ENCODE results near the gene PXN. TPM values are rescaled to one million over a fixed set of nuclear protein-coding genes. Genes with fewer than 3 reads are reported as not detected.
"Not testable (repeated sequence)": the region's sequence is repeated elsewhere in the genome, so short reads cannot be mapped to it uniquely, and the experiment has no call there.

Gene PXN
- total RNA-seq, 1 donor from 2014 or later: 73.8 TPM

DNA sequence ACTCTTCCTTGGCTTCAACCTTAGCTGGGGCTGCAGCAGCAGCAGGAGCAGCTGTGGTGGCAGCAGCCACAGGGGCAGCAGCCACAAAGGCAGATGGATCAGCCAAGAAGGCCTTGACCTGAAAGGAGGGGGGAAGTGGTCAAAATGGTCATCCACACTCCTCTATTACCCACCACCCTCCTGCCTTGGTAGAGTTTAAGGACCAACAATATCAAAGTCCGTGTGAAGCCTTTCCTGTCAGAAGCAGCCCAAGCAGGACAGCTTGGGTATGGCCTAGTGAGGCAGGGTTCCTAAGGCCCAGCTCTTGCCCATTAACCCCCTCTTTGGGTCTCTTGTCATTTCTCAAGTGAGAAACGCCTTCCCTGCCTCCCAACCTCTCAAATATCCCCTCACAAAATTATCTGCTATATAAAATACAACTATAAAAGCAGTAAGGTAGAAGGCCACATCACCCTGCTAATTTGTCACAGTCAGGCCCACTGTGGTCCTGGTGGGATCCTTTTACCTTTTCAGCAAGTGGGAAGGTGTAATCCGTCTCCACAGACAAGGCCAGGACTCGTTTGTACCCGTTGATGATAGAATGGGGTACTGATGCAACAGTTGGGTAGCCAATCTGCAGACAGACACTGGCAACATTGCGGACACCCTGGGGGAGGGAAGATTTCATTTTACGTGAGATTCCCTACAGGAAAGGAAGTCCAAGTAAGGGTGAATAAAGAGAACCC is 68.6 kb downstream of the PXN start:
- DNase-seq (ENCODE audit: low spot score); intact Hi-C loops (cut with DNase I): not testable (repeated sequence)

DNA sequence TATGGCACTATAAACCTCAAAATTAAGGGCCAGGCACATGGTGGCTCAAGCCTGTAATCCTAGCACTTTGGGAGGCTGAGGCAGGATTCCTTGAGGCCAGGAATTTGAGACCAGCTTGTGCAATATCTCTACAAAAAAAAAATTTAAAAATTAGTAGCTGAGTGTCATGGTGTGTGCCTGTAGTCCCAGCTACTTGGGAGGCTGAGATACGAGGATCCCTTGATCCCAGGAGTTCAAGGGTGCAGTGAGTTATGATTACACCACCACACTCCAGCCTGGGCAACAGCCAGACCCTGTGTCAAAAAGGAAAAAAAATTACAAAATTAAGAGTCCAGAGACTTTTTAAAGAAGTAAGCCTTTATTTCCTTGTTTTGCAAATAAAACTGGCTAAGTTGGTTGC is 69.2 kb downstream of the PXN start:
- intact Hi-C loops (cut with DNase I): no loop called here
- DNase-seq (ENCODE audit: low spot score): no peak

- DNase-seq (ENCODE audit: low spot score): peak; percentile 93
- intact Hi-C loops (cut with DNase I): no loop called here
Measured at GRCh38 chr12:120194534-120195395, 70.8 kb downstream of the PXN start, which contains the start of gene GCN1. TSS of gene GCN1 (minus strand) at chr12:120194715. CDS start at chr12:120194697, 18 bp downstream.

DNA sequence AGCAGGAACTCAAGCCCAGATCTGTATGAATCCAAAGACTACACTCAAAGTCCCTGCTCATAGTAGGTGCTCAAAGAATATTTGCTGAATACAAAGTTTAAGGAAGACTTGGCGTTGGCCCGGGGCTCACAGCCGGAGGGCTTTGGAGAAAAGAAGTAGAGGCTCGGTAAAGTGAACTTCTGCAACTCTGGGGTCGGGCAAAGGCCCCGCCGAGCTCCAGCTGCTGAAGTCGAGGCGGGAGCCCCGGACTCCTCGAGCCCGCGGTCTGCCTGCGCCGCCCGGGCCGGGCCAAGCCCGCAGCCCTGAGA is 71.3 kb downstream of the PXN start:
- no peak for DNase-seq (ENCODE audit: low spot score)
- intact Hi-C loops (cut with DNase I): no loop called here

DNA sequence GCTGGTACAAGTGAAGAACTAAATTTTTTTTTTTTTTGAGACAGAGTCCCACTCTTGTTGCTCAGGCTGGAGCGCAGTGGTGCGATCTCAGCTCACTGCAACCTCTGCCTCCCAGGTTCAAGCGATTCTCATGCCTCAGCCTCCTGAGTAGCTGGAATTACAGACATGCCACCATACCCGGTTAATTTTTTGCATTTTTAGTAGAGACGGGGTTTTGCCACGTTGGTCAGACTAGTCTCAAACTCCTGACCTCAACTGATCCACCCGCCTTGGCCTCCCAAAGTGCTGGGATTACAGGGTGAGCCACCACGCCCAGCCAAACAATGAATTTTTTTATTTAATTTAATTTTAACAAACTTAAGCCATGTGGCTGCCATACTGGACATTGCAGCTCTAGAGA is 72.2 kb downstream of the PXN start:
- intact Hi-C loops (cut with DNase I); DNase-seq (ENCODE audit: low spot score): not testable (repeated sequence)

DNA sequence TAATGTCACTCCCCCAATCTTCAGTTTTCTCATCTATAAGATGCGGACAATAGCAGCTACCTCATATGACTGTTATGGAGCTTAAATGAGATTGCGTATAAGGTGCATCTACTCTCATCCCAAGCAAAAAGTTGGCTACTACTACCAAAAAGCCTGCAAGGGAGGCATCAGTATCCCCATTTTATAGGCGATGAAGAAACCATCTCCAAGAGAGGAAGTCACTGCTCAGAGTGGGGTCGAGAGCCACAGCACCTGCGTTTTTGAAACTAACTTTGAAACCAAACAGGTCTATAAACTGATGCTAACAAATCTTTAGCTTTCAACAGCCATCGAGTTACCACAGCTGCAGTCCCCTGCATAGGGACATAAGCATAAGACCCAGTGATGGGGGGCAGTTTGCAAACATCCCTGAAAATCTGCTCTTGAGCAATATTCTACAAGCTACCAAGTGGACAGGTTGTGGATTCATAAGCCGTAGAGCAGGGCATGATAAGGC is 74.5 kb downstream of the PXN start:
- intact Hi-C loops (cut with DNase I): no loop called here
- no peak for DNase-seq (ENCODE audit: low spot score)

- DNase-seq (ENCODE audit: low spot score): no peak
- intact Hi-C loops (cut with DNase I): no loop called here
Measured at GRCh38 chr12:120190386-120190785, 75.1 kb downstream of the PXN start.

GRCh38 chr12:120186654-120187053 is 78.9 kb downstream of the PXN start:
- DNase-seq (ENCODE audit: low spot score): no peak
- intact Hi-C loops (cut with DNase I): no loop called here

- no peak for DNase-seq (ENCODE audit: low spot score)
- intact Hi-C loops (cut with DNase I): no loop called here
Measured at GRCh38 chr12:120183211-120183631, 82.3 kb downstream of the PXN start.

DNA sequence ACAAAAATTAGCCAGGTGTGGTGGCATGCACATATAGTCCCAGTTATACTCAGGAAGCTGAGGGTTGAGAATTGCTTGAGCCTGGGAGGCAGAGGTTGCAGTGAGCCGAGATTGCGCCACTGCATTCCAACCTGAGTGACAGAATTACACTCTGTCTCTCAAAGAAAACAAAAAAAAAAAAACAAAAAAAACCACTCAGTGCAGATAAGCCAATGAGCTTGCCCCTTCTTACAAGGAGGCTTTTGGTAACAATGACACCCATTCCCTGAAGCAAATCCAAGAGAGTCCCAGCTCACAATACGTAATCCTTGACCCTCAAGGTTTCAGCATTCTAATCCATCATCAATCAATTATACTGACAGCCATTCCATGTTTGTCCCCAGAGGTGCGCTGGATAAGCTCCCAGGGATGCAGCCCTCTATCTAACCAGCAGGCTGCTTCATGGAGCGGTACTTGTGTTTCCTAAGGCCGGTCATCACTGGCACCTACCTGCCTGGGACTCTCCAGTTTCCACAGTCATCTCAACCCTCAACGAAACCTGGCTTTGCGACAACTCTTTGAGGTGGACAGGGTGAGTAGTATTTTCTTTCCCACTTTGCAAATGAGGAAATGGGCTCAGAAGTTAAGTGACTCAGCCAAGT is 83.4 kb downstream of the PXN start:
- intact Hi-C loops (cut with DNase I): no loop called here
- no peak for DNase-seq (ENCODE audit: low spot score)

DNA sequence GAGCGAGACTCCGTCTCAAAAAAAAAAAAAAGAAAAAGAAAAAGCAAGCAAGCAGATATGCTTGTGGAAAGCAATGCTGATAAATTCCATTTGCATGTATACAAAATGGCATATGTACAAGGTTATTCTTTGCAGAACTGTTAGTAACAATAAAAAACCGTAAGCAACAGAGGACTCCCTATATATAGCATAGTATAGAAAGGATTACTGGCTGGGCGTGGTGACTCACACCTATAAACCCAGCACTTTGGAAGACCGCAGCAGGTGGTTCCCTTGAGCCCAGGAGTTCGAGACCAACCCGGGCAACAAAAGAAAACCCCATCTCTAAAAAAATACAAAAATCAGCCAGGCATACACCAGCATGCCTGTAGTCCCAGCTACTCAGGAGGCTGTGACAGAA is 84.6 kb downstream of the PXN start:
- intact Hi-C loops (cut with DNase I): no loop called here

GRCh38 chr12:120175537-120175936 is 90.0 kb downstream of the PXN start:
- DNase-seq (ENCODE audit: low spot score): no peak
- intact Hi-C loops (cut with DNase I): no loop called here

More for the DNA sequence above, 84.6 kb downstream of the PXN start:
- no peak for DNase-seq (ENCODE audit: low spot score)

GRCh38 chr12:120175062-120175461 is 90.5 kb downstream of the PXN start:
- intact Hi-C loops (cut with DNase I): no loop called here
- DNase-seq (ENCODE audit: low spot score): no peak

DNA sequence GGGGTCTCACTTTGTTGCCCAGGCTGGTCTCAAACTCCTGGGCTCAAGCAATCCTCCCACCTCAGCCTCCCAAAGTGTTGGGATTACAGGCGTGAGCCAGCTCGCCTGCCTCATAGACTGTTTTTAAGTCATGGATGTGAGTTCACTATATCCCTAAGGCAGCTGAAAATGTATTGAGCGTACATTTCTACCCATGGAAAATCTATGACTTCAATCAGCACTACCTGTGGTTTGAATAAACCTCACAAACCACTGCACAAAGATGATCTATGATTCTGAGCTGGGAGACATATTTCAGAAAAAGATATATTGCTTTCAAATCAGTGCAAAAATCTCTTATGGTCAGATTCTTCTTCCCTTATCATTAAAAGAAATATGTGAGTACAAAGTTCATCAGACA is 93.5 kb downstream of the PXN start:
- intact Hi-C loops (cut with DNase I): no loop called here
- DNase-seq (ENCODE audit: low spot score): no peak

DNA sequence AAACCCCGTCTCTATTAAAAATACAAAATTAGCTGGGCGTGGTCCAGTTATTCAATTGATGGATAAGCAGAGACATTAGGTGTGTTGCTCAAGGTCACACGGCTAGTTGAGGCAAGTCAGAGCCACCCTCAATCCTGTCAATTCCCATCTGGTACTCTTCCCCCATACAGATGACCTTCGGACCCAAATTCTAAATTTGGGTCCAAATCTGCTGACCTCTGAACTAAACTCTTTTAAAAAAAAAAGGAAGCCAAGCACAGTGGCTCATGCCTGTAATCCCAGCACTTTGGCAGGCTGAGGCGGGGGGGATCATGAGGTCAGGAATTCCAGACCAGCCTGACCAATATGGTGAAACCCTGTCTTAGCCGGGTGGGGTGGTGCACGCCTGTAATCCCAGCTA is 94.9 kb downstream of the PXN start:
- no peak for DNase-seq (ENCODE audit: low spot score)

DNA sequence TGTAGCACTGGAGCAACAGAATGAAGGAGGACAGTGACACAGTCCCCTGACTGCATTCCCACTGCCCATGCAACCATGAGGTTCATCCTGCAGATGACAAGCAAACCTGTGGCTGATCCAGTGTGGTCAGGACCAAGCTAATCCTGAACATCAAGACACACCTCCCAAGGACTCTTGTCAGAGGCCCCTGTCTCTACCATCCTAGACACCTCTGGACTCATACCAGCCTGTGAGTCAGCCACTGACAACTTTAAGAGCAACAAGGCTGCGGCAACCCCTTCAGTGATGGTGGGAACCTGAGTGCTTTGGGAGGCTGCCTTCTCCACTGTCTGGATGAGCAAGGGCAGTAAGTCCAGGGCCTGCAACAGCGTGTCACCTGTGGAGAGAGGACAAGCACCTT is 95.6 kb downstream of the PXN start:
- no peak for DNase-seq (ENCODE audit: low spot score)
- intact Hi-C loops (cut with DNase I): no loop called here

More for the DNA sequence above, 94.9 kb downstream of the PXN start:
- intact Hi-C loops (cut with DNase I): no loop called here

DNA sequence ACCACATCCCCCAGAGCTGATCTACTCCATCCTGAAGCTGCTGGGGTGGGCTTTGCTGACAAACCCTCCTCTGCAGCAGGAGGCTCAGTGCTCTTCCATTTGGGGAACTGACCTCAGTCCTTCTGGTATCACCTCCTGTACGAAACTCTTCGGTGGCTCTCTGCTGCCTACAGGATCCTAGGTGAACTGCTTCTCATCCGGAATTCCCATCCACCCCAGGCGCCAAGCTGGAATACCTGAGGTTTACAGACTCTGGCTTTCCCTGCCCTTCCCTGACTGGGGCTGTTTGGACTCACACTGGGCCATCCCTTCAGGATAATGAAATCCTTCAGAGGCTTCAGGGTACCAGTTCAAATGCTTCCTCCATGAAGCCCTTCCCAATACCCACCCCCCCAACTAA is 97.2 kb downstream of the PXN start:
- DNase-seq (ENCODE audit: low spot score): no peak
- intact Hi-C loops (cut with DNase I): no loop called here

DNA sequence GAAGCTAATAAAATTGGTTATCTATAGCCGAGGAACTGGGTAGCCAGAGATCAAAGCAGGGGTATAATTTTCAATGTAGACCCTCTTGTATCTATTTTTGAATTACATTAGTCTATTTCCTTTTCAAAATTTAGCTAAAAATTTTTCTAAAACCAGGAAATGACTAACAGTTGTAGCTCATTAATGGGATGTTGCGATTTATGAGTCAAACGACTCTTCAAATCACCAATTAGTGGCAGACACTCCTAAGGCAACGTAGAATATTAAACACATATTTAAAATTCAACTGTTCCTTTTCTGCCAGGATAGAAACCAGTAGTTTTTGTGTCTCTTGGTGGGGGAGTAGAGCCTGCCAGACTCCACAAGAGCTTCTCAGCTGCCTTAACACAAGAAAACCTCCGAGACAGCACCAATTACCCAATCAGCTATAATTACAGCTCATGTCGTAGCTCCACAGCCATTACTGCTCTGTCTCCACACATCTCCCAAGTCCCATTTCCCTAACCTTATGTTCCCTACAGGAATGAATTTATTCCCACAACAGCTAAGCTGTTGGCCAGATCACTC is 97.9 kb downstream of the PXN start:
- DNase-seq (ENCODE audit: low spot score): no peak
- intact Hi-C loops (cut with DNase I): no loop called here

- intact Hi-C loops (cut with DNase I): no loop called here
- no peak for DNase-seq (ENCODE audit: low spot score)
Measured at GRCh38 chr12:120164293-120164692, 101.2 kb downstream of the PXN start.

DNA sequence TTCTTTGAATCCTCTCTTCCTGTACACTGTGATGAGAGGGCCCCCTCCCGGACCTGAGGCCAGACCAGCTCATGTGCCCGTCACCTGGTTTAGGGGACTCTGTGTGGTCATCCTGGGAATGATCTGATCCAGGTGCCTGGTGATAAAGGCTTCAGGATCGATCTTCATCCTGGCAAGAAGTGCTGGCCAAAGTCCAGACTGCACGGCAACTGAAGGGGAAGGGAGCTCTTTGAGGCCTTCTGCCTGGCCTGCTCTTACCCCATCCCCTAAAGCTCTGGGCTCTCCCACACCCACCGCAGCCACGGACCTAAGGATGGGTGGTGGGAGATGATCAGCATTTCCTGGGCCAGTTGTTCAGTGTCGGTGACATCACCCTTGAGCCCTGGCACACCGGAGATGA is 102.8 kb downstream of the PXN start:
- DNase-seq (ENCODE audit: low spot score): no peak
- intact Hi-C loops (cut with DNase I): no loop called here
